Islet of Langerhans (tissue), 1 donor: ENCODE results near the gene CCDC81.

Experiments
- FAIRE-seq: peaks from one replicate; lab custom pipeline; 2011; peaks lifted over from hg19 to GRCh38; lab: Jason Lieb, UNC

Gene CCDC81

DNA sequence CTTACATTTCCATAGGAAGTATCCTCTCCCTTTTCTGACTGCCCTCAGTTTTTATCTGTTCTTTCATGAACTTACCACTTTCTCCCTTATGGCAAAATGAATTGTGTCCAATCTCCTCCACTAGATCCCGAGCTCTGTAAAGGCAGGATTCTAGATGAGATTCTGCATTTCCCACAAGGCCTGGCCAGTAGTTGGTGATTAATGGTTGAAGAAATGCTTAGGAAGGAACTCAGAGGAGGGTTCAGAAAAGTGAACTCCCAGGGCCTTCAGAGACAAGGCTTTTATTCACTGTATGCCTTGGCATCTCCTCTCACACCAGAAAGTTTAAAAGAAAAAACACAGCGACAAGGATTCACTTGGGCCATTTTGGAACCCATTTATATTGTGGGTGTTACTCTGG is 66.2 kb downstream of the CCDC81 start:
- FAIRE-seq, result no peak

DNA sequence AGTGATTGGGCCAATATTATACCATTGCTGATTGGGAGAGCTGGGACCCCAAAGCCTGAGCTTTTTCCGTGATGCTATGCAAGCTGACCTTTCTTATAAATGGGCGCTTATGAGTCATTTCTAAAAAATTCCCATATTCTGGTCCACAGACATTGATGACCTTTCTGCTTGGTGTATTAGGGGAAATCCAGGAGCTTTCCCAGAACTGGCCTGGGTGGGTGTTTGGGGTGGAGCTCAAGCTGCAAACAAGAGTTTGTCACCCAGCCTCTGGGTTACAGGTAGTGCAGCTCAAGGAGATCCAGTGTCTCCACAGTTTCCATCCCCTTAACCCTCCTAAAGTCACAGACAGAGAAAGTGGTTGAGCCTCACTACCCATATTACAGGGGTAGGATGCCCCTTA is 67.7 kb downstream of the CCDC81 start:
- FAIRE-seq, result no peak

- no peak for FAIRE-seq
Measured at GRCh38 chr11:86442827-86443226, 68.1 kb downstream of the CCDC81 start.

- no peak for FAIRE-seq
Measured at GRCh38 chr11:86443415-86443814, 68.7 kb downstream of the CCDC81 start.

DNA sequence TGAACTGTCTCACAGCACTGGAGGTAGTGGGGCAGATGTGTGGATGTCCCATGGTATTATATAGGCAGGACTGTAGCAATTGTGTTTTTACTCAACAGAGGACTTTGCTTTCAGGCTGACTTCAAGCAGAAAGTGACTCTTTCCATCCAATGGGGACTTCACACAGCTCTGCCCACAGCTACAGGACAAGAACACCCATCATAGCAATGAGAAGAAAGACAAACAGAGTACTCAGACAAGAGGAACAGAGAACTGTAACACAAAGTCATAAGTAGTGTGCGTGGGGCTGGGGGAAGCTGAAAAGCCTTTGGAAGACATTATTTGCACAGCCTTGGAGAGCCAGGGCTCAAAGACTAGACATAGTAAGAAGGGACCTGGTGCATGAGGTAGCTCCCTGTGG is 70.3 kb downstream of the CCDC81 start:
- no peak for FAIRE-seq

DNA sequence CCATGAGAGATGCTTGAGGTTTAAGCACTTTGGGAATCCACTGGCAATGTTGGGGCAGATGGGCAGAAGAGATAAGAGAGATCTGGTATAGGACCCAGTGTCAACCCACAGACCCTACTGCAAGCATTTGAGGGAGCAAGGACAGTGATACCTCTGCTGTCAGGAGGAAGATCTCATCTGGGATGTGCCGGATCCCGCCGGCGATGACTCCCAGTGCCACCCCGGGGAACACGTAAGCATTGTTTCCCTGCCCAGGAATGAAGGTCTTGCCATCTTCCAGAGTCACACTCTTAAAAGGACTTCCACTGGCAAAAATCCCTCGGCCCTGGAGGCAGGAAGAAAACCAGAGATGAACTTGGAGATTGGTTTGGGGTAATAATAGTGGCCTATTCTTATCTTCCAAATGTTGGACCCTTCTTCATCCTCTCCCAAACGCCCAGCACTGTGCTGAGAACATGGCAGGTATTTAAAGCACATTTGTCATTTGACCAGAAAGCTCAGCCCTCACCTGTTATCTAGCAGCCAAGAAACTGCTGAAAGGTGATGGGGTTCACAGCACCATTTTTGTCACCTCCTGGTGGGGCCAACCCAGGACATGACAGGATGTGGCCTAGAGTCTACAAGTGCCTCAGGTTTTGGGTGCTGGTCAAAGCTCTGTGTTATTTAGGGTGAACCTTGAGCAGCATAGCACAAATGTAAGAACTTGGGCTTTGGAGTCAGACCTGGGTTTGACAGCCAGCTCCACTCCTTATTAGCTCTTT is 71.7 kb downstream of the CCDC81 start:
- no peak for FAIRE-seq

- no peak for FAIRE-seq
Measured at GRCh38 chr11:86446924-86447285, 72.2 kb downstream of the CCDC81 start.

- no peak for FAIRE-seq
Measured at GRCh38 chr11:86447763-86448480, 73.2 kb downstream of the CCDC81 start.

DNA sequence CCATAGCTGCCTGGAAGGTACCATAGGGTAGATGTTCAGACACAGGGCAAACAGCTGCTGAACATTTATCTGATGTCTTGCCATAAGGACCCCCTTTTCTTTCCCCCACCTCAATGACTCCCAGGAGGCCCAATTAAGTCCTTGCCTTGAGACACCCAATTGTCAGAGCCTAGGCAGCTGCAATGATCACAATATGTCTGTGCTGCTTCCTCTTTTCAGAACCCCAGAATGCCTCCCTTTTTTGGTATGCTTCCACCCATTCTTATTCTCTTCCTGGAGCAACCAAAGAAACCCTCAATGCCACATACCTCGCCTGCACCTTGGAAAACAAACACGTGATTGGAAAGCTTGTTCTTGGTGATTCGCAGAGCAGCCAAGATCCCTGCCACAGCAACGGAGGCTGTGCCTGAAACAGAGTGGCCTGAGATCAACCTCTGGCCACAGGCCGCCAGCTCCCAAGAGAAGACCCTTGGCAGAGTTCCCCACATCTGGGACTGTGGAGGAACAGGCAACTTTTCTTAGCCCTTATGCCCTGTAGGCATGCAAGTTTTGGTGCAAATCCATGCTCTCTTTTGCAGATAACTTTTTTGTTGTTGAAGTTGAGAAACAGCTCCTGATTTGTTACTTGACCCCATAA is 75.4 kb downstream of the CCDC81 start:
- no peak for FAIRE-seq

DNA sequence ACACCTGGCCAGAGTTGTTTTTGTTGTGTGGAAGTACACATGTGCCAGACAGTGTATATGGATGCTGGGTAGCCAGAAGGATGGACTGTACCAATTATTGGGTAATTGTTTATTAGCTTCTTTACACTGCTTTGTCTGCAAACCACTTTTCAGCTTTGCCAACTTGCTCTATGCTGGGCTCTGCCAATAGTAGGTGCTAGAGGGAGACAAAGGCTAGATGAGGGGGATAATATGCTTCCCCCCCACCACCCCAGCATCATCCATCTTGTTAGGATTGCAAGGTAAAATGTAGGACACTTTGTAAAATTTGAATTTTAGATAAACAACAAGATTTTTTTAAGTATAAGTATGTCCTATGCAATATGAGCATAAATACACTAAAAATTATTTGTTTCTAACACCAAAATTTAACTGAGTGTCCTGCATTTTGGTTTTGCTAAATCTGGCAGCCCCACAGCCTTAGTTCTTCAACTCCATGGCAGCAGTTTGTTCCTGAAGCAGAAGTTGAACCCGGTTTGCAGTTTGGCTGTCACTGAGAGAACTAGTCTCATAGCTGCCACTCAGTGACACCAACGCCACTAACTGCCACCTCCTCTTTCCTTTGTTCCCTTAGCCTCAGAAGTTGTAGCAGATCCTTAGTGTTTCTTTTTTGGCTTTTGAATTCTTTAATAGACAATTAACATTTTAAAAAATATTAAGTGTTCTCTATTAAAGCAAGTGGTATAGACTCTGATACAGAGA is 78.8 kb downstream of the CCDC81 start:
- FAIRE-seq, result no peak

GRCh38 chr11:86456075-86456939 is 81.6 kb downstream of the CCDC81 start:
- peak; percentile 41 for FAIRE-seq

GRCh38 chr11:86458294-86459001 is 83.8 kb downstream of the CCDC81 start:
- no peak for FAIRE-seq

DNA sequence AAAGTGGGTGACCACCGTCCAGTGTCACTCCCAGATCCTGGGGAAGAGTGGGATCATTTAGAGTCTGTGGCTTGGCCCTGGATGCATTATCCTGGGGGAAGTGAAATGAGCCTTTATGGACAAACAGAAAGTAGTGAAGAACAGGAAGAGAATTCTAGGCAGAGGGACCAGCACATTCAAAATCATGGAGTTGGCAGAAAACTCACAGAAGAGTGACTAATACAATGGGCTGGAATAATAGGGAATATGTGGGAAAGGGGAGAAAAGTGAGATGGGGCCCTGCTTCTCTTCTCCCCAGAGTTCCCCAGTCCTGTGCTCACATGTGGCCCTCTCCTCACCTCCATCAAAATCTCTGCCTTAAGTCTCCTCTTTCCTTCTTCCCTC is 84.3 kb downstream of the CCDC81 start:
- no peak for FAIRE-seq

DNA sequence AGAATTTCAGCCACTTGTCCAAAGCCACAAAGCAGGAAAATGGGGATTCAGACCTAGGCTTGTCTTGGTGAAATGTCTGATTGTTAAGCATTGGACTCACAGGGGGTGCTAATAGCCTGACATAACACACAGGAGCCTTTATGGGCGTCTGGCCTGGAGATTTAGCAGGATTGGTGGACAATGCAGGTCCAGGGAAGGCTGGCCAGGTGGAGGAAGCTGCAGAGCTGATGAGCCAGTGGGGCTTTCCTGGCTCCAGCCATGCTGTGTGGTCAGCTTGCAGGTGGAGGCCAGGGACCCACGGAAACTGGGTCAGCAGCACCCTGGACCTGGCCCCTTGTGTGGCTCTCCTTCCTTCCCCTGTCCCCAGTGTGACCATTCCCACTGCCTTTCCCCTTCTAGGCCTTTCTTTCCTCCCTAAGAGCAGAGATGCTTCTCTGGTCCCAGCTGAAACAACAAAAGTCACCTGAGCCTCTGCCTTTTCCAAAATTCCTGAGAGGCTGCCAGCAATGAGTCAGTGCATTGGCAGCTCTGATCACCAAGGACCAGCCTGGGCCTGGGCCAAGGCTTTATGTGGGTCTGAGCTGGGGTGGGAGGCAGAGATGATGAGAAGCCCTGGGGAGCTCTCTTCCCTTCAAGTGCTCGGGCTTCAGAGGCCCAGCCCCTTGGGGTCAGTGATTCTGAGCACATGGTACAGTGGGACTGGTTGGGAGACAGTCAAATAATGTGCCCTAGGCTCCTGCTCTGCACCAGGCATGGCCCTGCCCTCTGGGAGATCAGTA is 85.2 kb downstream of the CCDC81 start:
- FAIRE-seq, result no peak

DNA sequence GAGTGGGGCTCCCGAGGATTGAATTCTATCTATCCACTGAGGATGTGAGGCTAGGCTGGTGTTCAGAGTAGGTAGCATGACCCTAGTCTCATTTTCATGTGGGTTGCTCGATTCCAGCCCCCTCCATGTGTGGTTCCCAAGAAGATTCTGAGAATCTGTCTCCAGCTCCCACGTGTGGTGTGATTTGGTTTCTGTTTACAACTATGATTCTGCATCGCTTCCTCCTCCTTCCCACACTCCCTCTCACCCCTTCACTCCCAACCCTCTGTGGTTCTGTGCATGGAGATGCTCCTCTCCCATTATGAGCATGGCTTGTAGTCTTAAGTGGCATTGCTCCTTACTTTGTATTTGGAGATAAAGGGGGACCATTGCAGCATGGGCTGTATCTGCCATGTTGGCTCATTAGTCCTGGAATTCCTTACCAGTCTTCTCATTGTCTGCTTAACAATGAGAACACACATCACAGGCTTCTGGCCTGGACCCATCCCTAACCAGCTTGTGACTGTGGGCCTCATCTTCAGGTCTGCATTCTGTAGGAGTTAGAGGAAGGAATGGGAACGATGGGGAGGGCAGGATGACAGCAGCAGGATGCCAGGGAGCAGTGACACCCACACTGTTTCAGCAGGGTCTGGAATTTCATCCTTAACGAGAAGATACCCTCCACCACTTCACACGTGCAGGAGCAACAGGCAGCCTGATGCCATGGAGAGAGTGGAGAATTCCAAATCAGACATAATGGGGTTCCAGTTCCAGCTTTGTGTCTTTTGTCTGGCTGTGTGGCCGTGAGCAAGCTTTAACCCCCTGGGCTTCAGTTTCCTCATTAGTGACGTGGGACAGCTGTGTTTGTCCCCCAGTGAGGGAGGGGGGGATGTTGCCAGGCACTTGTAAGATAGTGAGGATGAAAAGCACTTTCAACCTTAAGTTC is 86.0 kb downstream of the CCDC81 start:
- FAIRE-seq, result no peak

GRCh38 chr11:86461892-86462291 is 87.2 kb downstream of the CCDC81 start:
- FAIRE-seq, result no peak

DNA sequence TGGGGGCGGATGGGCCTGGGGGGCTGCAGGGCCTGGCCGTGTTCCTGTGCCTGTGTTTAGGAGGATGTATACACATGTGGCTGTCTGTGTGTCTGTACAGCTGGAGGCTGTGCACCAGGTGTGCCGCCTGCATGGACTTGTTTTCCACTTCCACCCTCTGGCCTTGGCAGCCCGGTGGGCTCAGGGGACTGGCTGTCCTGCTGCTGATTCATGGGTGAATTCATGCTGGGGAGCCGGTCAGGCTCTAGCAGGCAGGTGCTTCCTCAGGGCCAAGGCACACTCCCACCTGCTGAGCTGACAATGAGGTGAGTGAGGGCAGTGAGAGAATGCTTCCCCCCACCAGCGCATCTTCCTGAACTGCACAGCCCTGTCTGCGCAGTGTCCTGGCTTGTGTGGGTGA is 88.4 kb downstream of the CCDC81 start:
- no peak for FAIRE-seq

DNA sequence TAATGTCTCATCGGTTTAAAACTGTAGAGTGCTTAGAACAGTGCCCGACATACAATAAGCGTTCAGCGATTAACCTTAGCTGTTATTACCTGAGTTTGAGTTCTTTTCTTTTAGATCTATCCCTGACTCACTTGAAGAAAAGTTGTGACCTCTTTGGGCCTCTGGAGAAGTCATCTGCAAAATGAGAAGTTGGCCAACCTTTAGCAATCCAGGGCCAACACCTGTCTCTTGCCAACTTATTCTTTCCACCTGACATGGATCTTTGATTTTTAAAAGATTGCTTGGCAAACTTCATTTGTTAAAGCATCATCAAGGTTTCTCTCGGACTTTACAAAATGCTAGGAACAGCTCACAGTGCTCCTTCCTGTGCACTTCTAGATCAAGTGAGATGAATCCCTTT is 89.3 kb downstream of the CCDC81 start:
- no peak for FAIRE-seq

DNA sequence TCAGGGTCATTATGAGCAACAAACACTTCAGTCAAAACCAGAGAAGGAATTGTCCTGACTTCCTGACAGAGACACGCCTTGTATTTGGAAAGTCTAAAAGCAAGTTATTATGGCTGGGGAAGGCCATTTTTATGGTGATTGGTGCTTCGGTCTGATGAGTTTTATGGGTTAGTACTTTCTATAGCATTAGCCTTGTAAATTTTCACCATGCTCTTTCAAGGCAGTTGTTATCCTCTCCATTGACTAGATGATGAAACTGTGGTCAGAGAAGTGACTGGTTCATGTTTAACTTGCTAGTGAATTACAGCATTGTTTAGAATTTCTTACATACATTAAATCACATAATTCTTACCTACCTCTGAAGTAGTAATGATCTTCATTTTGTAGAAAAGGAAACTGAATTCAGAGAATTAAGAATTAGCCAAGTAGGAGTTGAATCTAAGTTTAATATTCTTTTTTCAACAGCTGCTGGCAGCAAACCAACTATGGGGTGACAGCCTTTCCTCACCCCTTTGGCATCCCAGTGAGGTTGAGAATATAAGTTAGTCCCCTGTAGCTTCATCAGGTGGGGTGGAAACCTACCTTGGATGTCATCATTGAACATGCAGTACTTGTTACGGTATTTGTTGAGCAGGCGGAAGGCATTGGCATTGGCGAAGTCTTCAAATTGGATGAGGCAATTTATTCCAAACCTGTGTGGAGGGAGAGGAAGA is 90.0 kb downstream of the CCDC81 start:
- FAIRE-seq, result no peak
